Measurements from ENCODE around the gene SKIDA1. TPM values are rescaled to one million over a fixed set of nuclear protein-coding genes. Genes with fewer than 3 reads are reported as not detected.

Gene SKIDA1
- total RNA-seq, 1 donor from 2014 or later: 1.3 TPM

GRCh38 chr10:21532694-21533466 lies 7.4 kb upstream of the SKIDA1 start:
- H3K4me3 Mint-ChIP-seq (ENCODE audit: unreplicated experiment): peak overlapping the region; percentile 90
- H3K27ac Mint-ChIP-seq (ENCODE audit: unreplicated experiment): peak overlapping the region; percentile 92
- peaks cover 8% of the 10 kb centered on the region for H3K27me3 Mint-ChIP-seq (ENCODE audit: unreplicated experiment)
- peaks cover 15% of the 10 kb centered on the region for H3K9me3 Mint-ChIP-seq (ENCODE audit: unreplicated experiment)
- peaks cover 24% of the 10 kb centered on the region for H3K4me1 Mint-ChIP-seq (ENCODE audit: low read depth, unreplicated experiment)
- TF ChIP-seq CTCF (IDR thresholded peaks at IDR 0.05; ENCODE audit: partially characterized antibody, unreplicated experiment): no peak
- no peaks in the 10 kb centered on the region for H3K36me3 Mint-ChIP-seq (ENCODE audit: unreplicated experiment)
- no peak for DNase-seq

GRCh38 chr10:21531164-21531563 lies 5.7 kb upstream of the SKIDA1 start:
- H3K9me3 Mint-ChIP-seq (ENCODE audit: unreplicated experiment): peaks cover 23% of the 10 kb centered on the region
- H3K4me3 Mint-ChIP-seq (ENCODE audit: unreplicated experiment): no peak overlapping the region
- no peak overlapping the region for H3K27ac Mint-ChIP-seq (ENCODE audit: unreplicated experiment)
- H3K4me1 Mint-ChIP-seq (ENCODE audit: low read depth, unreplicated experiment): peaks cover 24% of the 10 kb centered on the region
- no peak for TF ChIP-seq CTCF (IDR thresholded peaks at IDR 0.05; ENCODE audit: partially characterized antibody, unreplicated experiment)
- H3K27me3 Mint-ChIP-seq (ENCODE audit: unreplicated experiment): peaks cover 13% of the 10 kb centered on the region
- DNase-seq: no peak
- no peaks in the 10 kb centered on the region for H3K36me3 Mint-ChIP-seq (ENCODE audit: unreplicated experiment)

GRCh38 chr10:21530641-21531040 lies 5.2 kb upstream of the SKIDA1 start:
- DNase-seq: no peak
- Mint-ChIP-seq H3K9me3 (ENCODE audit: unreplicated experiment) (peaks cover 23% of the 10 kb centered on the region), H3K4me3 (ENCODE audit: unreplicated experiment) (no peak overlapping the region), H3K27me3 (ENCODE audit: unreplicated experiment) (peaks cover 13% of the 10 kb centered on the region), H3K36me3 (ENCODE audit: unreplicated experiment) (no peaks in the 10 kb centered on the region), H3K4me1 (ENCODE audit: low read depth, unreplicated experiment) (peaks cover 24% of the 10 kb centered on the region), H3K27ac (ENCODE audit: unreplicated experiment) (no peak overlapping the region)
- no peak for TF ChIP-seq CTCF (IDR thresholded peaks at IDR 0.05; ENCODE audit: partially characterized antibody, unreplicated experiment)

- no peak for TF ChIP-seq CTCF (IDR thresholded peaks at IDR 0.05; ENCODE audit: partially characterized antibody, unreplicated experiment)
- no peak overlapping the region for H3K4me3 Mint-ChIP-seq (ENCODE audit: unreplicated experiment)
- no peak for DNase-seq
- peaks cover 22% of the 10 kb centered on the region for H3K4me1 Mint-ChIP-seq (ENCODE audit: low read depth, unreplicated experiment)
- no peak overlapping the region for H3K27ac Mint-ChIP-seq (ENCODE audit: unreplicated experiment)
- H3K36me3 Mint-ChIP-seq (ENCODE audit: unreplicated experiment): no peaks in the 10 kb centered on the region
- H3K9me3 Mint-ChIP-seq (ENCODE audit: unreplicated experiment): peaks cover 24% of the 10 kb centered on the region
- H3K27me3 Mint-ChIP-seq (ENCODE audit: unreplicated experiment): peaks cover 13% of the 10 kb centered on the region
Observed at GRCh38 chr10:21530168-21530567, 4.7 kb upstream of the SKIDA1 start.
